HL-60 (cell line): Measurements from ENCODE around the gene FBXO15.

Experiments used
- DNase-seq, 2 experiments: peaks; one replicate each; pipeline ENCODE4 v3.0.0-alpha.2; 2010 to 2020; ENCODE audit warnings: low read depth in 1 of 2, low spot score in 1 of 2
- H3K27ac ChIP-seq: fragments of 250-450 bp; sonication (Bioruptor Pico); replicated peaks from 2 replicates; pipeline ENCODE4 v1.5.1; 2020; ENCODE audit warnings: mild to moderate bottlenecking, moderate library complexity
- H3K27me3 ChIP-seq: fragments of 250-450 bp; sonication (Bioruptor Pico); 2 replicates; pipeline ENCODE4 v1.5.1; 2021; ENCODE audit warnings: mild to moderate bottlenecking, moderate library complexity; ENCODE audit not compliant: insufficient read depth, poor library complexity, severe bottlenecking
- H3K4me3 ChIP-seq: replicated peaks from 2 replicates; pipeline ENCODE4 v1.5.1; 2011; ENCODE audit warnings: mild to moderate bottlenecking, control low read depth, low read length; ENCODE audit not compliant: insufficient read depth
- GABPA ChIP-seq: IDR thresholded peaks from 2 replicates; pipeline ENCODE4 v1.6.1; 2012; ENCODE audit warnings: low read depth
- POLR2AphosphoS5 ChIP-seq: IDR thresholded peaks from 2 replicates; pipeline ENCODE4 v1.6.1; 2012; ENCODE audit warnings: low read depth
- SPI1 ChIP-seq: IDR thresholded peaks from 2 replicates; pipeline ENCODE4 v1.6.1; 2012; ENCODE audit warnings: low read depth, mild to moderate bottlenecking, borderline replicate concordance
- TF ChIP-seq, protein P1 (sequence below): IDR thresholded peaks from 2 replicates; pipeline ENCODE4 v1.6.1; 2012; ENCODE audit warnings: low read depth; ENCODE audit not compliant: insufficient replicate concordance
- TF ChIP-seq, protein P2 (sequence below): IDR thresholded peaks from one replicate; pipeline ENCODE4 v1.5.1; 2011; ENCODE audit warnings: low read length, control low read depth, inconsistent platforms; ENCODE audit not compliant: insufficient read depth

FBXO15 gene

DNA sequence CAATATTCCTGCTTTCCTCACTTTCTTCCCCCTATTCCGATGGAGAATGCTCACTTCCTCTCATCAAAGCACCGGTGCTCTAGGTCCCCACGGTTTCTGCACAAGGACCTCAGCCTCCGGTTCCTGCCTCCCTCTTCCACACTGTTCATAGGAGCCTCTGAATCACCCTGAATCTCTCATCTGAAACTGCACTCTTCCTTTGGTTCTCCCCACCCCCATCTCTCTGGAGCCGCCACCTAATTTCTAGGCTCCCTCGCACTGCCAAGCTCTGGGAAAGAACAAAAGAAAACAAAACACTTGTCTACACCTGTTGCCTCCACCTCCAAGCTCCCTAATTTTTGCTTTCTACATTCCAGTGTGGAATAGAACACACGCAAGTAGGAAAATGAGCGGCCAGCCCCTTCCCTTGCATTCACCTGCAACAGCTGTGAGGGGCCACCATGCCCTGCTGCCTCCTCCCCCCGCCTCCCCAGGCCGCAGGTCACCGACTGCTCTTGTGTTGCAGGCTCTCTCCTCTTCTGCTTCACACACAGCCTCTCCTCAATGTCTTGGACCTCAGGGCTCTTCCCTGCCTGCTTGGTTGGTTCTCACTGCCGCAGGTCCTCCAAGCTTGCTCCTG lies 9.6 kb downstream of the FBXO15 start:
- no peak for TF ChIP-seq GABPA
- TF ChIP-seq, protein P1, sequence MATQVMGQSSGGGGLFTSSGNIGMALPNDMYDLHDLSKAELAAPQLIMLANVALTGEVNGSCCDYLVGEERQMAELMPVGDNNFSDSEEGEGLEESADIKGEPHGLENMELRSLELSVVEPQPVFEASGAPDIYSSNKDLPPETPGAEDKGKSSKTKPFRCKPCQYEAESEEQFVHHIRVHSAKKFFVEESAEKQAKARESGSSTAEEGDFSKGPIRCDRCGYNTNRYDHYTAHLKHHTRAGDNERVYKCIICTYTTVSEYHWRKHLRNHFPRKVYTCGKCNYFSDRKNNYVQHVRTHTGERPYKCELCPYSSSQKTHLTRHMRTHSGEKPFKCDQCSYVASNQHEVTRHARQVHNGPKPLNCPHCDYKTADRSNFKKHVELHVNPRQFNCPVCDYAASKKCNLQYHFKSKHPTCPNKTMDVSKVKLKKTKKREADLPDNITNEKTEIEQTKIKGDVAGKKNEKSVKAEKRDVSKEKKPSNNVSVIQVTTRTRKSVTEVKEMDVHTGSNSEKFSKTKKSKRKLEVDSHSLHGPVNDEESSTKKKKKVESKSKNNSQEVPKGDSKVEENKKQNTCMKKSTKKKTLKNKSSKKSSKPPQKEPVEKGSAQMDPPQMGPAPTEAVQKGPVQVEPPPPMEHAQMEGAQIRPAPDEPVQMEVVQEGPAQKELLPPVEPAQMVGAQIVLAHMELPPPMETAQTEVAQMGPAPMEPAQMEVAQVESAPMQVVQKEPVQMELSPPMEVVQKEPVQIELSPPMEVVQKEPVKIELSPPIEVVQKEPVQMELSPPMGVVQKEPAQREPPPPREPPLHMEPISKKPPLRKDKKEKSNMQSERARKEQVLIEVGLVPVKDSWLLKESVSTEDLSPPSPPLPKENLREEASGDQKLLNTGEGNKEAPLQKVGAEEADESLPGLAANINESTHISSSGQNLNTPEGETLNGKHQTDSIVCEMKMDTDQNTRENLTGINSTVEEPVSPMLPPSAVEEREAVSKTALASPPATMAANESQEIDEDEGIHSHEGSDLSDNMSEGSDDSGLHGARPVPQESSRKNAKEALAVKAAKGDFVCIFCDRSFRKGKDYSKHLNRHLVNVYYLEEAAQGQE = no peak
- TF ChIP-seq POLR2AphosphoS5 = no peak
- no peak for TF ChIP-seq SPI1
- TF ChIP-seq, protein P2, sequence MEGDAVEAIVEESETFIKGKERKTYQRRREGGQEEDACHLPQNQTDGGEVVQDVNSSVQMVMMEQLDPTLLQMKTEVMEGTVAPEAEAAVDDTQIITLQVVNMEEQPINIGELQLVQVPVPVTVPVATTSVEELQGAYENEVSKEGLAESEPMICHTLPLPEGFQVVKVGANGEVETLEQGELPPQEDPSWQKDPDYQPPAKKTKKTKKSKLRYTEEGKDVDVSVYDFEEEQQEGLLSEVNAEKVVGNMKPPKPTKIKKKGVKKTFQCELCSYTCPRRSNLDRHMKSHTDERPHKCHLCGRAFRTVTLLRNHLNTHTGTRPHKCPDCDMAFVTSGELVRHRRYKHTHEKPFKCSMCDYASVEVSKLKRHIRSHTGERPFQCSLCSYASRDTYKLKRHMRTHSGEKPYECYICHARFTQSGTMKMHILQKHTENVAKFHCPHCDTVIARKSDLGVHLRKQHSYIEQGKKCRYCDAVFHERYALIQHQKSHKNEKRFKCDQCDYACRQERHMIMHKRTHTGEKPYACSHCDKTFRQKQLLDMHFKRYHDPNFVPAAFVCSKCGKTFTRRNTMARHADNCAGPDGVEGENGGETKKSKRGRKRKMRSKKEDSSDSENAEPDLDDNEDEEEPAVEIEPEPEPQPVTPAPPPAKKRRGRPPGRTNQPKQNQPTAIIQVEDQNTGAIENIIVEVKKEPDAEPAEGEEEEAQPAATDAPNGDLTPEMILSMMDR = no peak
- DNase-seq = no peak
- no peak overlapping the region for H3K27ac ChIP-seq
- peaks cover 6% of the 10 kb centered on the region for H3K27me3 ChIP-seq
- no peak overlapping the region for H3K4me3 ChIP-seq

DNA sequence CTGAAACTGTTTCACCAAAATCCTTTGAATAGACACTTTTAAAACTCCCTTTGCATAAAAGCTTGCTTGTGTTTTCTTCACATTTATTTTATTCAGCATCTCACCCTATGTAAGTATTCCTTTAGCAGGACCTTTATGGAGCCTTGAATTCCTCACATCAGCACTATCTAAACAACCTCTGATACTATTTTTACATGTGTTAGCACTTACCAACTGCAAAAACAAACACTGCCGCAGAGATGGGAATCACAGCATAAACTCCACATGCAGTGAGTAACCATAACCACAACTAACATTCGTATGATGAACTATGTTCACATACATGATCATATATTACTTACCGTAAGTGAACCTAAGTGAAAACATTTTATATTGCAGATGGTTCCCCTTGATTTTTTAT lies 15.4 kb downstream of the FBXO15 start:
- H3K4me3 ChIP-seq = no peak overlapping the region
- no peak for TF ChIP-seq SPI1
- TF ChIP-seq, protein P2 = no peak
- TF ChIP-seq GABPA = no peak
- TF ChIP-seq, protein P1 = no peak
- no peak for TF ChIP-seq POLR2AphosphoS5
- H3K27me3 ChIP-seq = peaks cover 9% of the 10 kb centered on the region
- H3K27ac ChIP-seq = no peak overlapping the region
- no peak for DNase-seq

DNA sequence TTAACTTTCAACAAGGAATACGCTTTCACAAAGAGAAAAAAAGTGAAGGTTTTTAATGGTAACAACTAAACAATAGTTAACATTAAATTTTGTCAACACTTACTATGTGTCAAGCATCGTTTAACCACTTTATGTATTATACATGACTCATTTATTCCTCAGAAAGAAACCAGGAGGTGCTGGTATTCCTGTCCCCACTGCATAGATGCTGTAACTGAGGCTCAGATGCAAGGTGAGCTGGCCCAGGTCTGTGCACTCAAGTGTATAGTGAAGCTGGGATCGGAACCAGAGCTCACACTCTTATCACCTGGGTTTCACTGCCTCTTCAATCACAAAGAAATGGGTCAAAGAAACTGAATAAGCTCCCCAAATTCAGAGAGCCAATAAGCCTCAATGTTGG lies 16.5 kb downstream of the FBXO15 start:
- no peak for DNase-seq
- Histone ChIP-seq H3K4me3 (no peak overlapping the region), H3K27me3 (peaks cover 9% of the 10 kb centered on the region), H3K27ac (no peak overlapping the region)
- TF ChIP-seq GABPA = no peak
- TF ChIP-seq, protein P1 = no peak
